Measurements from ENCODE around the gene PDE1A.
"Not testable (repeated sequence)": the region's sequence is repeated elsewhere in the genome, so short reads cannot be mapped to it uniquely, and the experiment has no call there.

PDE1A gene

DNA sequence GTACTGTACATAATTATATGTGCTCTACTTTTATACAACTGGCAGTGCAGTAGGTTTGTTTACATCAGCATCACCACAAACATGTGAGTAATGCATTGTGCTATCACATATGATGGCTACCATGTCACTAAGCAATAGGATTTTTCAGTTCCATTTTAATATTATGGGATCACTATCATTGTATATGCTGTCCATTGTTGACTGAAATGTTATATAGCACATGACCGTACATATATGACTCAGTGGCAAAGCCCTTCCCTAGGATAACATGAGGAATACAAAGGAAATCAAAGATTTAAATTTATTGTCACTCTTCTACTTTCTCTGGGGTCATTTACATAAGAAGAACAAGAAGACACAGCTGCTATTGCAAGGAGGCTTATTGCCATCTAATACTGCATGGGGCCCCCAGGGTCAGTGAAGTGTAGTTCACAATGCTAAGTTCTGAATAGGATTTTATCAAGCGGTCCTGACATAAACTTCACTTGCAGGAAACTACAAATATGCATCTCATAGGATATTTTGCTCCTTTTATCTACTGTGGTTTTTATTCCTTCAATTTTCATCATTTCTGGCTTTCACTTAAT, 21.8 kb downstream of the PDE1A start:
- no peak for DNase-seq

DNA sequence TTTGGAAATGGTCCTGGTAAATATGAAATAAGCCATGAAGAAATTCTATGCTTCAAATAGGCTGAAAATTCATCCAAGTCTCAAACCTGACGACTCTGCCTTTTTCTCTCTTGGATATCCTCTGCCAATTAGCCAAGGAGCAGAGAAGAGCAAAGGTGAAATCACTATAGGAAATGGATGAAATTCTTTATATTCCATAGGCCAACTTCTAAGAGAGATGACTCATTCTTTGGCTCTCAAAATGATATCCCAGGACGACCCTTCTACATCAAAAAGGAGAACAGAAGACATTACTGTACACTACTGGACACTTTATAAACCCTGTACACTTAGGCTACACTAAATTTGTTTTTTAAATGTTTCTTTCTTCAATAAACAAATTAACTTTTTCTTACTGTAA, 22.7 kb downstream of the PDE1A start:
- no peak for DNase-seq

DNA sequence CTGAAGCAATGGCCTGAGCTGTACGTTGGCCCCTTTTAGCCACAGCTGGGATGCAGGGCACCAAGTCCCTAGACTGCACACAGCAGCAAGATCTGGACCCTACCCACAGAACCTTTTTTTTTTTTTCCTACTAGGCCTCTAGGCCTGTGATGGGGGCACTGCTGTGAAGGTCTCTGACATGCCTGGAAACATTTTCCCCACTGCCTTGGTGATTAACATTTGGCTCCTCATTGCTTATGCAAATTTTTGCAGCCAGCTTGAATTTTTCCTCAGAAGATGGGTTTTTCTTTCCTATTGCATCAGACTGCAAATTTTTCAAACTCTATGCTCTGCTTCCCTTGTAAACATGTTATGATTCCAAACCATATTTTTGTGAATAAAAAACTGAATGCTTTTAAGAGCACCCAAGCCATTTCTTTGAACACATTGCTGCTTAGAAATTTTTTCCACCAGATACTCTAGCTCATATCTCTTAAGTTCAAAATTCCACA, 33.5 kb downstream of the PDE1A start:
- DNase-seq: no peak

DNA sequence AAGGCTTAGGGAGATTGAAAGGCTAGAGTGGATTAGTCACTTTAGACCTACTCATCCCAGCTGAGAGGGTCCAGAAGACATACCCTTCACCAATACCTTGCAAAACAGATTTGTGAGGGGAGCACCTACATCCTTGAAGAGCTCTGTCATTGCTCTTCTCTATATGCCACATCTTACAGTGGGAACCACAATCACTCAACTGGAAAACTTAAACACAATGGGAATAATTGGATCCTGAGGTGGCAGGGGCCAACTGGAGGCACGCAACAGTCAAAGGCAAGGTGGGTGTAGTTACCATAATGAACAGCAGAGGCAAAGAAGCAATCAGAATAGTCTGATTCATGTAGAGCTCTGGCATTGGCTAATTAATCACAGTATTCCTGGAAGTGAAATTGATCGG, 35.4 kb downstream of the PDE1A start:
- no peak for DNase-seq

DNA sequence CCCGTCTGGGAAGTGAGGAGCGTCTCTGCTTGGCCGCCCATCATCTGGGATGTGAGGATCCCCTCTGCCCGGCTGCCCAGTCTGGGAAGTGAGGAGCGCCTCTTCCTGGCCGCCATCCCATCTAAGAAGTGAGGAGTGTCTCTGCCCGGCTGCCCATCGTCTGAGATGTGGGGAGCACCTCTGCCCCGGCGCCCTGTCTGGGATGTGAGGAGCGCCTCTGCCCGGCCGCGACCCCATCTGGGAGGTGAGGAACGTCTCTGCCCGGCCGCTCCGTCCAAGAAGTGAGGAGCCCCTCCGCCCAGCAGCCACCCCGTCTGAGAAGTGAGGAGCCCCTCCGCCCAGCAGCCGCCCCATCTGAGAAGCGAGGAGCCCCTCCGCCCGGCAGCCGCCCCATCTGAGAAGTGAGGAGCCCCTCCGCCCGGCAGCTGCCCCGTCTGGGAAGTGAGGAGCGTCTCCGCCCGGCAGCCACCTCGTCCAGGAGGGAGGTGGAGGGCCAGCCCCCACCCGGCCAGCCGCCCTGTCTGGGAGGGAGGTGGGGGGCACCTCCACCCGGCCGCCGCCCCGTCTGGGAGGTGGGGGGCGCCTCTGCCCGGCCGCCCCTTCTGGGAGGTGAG, 40.5 kb downstream of the PDE1A start:
- DNase-seq: not testable (repeated sequence)

DNA sequence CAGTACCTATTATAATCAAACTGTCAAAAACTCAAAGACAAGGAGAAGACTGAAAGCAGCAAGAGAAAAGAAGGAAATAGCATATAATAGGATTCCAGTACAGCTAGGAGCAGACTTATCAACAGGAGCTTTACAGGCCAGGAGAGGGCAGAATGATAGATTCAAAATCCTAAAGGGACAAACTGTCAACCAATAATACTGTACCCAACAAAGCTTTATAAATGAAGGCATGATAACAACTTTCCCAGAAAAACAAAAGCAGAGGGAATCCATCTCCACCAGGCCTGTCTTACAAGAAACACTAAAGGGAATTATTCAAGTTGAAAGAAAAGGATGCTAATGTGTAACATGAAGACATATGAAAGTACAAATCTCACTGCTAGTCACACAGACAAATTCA, 42.0 kb downstream of the PDE1A start:
- DNase-seq: no peak

DNA sequence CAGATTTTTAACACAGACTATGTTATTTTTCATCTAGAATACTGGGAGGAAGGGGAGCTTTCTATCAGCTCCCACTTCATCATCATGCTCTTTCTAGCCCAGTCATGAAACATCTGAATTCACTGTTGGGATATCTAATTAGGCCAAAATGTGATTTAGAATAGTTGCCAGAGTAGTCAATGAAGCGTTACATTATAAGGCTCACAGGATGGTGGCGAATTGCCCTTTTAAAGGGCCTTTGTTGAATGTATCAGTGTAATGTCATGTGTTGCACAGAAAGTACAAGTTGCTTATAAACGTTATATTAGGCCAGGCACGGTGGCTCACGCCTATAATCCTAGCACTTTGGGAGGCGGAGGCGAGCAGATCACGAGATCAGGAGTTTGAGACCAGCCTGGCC, 45.6 kb downstream of the PDE1A start:
- no peak for DNase-seq

DNA sequence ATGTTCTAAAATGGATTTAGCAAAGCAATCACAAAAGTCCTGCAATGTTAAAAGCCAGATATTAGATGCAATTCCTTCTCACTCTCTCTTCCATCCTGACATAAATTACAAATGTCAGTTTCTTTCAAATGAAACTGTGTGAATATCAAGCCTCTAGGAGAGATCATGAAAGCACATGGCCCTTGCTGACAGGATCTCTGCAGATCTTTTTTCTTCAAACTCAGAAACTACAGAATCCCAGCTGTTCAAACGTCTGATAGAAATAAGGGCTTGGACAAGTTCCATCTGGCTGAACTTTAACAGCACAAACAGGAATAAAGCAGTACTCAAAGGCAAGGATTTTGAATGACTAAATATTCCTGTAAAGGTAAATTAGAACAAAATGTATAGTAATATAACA, 47.6 kb downstream of the PDE1A start:
- no peak for DNase-seq

DNA sequence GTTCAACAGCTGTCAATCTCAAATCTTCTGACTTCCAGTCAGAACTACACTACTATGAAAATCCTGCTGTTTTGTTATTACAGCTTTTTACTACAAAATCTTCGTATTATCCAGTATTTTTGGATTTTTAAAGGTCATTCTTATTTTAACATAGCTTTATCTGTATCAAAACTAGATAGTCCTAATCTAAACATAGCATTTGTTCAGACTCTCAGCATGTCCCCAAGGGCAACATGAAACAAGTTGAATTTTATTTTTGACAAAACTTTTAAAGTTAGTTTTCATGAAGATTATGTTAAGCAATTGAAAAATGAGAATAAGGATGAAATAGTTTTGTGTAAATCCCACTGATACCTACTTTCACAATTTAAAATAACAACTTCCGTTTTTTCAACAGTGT, 48.1 kb downstream of the PDE1A start:
- DNase-seq: no peak

DNA sequence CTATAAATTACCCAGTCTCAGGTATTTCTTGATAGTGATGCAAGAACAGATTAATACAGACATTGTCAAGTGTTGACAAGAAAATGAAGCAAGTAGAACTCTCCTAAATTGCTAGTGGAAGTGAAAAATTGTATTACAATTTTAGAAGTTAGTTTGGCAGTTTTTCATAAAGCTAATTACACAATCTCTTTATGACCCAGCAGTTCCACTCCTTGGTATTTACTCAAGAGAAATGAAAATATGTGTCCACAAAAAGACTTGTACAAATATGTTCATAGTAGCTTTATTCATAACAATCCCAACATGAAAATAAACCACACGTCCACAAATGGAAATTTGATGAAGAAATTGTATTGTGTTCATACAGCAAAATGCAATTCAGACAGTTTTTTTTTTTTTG, 49.4 kb downstream of the PDE1A start:
- no peak for DNase-seq

DNA sequence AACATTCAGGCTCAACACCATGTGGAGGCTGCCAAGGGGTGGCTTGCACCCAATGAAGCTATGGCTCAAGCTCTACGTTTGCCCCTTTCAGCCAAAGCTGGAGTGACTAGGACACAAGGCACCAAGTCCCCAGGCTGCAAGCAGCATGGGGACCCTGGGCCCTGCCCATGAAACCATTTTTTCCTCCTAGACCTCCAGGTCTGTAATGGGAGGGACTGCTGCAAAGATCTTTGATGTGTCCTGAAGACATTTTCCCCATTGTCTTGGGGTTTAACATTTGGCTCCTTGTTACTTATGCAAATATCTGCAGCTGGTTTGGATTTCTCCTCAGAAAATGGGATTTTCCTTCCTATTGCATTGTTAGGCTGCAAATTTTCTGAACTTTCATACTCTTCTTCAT, 51.0 kb downstream of the PDE1A start:
- no peak for DNase-seq

DNA sequence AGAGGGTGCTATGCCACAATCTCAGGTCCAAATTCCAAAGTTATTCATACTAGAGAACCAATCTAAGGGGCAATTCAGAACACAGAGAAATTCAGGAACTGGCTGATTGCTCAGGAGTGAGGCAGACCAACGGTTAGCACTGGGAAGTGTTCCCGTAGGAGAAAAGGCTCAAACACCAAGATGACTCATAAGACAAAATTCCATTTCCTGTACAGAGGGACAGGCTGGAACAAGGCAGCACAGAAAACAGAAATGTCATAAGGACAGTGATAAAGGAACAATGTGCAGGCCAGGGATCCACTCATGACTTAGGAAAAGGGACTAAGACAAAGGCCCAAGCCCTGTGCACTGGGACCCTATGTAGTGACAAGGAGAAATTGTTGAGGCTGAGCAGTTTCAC, 54.2 kb downstream of the PDE1A start:
- DNase-seq: no peak

DNA sequence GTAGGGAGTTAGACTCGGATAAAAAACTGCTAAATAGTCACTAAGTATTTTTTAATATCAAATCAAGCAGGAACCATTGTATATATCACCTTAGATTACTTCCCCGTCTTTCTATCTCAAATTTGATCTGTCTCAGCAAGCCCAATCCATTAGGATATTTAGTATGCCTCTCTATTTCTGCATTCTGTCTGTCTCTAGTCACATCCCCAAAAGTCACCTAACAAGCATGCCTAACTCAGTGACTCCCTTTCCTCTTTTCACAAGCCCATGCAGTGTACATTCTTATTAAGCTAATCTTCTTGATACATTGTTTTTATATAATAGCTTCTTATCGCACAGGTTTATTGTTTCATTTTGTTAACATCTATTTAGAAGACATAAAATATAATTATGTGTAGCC, 57.8 kb downstream of the PDE1A start:
- DNase-seq: no peak

DNA sequence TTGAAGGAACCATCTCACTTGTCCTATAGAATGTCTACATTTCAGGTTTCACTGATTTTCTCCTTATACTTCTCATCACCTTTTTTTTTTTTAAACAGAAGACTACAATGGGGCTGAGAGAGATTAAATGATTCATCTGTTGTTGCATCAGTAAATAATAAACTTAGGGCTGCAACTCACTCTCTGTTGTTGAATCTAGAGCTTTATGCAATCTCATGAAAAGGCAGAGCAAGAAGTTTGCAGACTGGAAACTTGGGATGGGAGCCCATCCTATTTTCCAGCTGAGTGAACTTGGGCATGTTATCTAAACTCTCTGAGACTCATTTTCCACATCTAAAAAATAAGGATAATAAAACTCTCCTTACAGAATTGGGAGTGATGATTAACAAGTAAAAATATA, 58.4 kb downstream of the PDE1A start:
- no peak for DNase-seq

DNA sequence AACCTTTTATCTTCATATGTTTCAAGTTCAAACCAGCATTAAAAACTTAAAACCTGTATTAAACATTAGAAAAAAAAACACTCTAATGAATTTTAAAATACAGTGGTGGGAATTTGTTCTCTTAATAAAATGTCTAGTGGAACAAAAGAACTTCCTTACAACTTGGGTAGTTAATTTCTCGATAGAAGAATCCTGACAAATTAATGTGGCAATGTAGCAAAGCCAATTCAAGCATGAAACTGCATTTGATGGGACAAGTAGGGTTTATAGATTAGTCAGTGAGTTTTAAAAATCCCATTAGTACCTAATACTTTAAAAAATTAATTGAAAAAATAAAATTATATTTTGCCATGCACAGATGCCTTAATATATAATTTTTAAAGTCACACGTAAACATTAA, 59.4 kb downstream of the PDE1A start:
- DNase-seq: no peak

DNA sequence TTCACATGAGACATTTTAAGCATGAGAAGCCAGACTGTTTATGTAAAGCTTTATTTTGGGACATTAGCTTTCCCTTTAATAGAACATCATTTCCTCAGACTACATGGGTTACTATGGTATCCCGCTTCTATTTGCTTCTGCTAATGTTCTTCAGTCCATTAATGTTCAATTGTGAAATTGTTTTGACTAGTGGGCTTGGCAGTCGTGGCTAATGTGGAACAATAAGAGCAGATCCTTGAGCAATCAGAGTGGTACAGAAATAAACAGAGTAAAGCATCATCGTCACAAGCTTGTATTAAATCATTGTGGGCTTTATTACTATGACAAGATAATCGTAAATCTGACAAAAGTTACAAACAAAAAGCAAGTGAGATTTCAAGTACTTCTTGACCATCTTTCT, 60.2 kb downstream of the PDE1A start:
- DNase-seq: no peak

DNA sequence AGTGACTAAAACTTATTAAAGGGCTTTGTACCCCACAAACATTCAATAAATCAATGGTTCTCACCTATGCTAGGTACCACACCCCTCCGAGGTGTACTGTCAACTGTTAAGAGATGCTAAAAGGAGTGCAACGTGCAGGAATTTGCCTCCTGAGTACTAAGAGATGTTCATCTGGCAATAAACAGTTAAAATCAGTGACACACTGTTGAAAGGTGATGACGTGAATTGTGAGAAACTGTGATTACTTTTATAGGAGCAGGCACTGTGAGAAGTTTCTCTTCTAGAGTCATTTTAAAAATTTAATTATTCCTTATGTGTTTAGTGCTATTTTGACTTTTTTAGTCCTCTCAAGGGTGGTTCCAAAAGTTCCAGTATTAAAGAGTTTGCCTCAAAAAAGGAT, 61.0 kb downstream of the PDE1A start:
- DNase-seq: no peak

DNA sequence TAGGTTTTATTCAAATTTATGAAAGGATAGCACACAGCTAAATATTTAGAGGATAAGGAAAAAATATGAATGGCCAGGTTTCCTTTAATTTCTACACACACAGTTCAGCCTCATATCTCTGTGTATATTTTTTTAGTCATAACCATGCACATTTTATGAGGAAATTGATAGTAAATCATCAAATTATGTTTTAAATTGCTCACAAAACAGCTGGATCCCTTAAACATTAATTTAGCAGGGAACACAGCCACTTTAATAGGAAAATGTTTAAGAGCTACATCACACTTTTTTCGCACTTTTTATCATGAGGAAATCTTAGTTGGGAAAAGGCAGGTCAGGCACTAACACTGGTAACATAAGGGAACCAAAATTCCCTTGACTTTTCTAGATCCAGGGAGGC, 65.4 kb downstream of the PDE1A start:
- DNase-seq: no peak

DNA sequence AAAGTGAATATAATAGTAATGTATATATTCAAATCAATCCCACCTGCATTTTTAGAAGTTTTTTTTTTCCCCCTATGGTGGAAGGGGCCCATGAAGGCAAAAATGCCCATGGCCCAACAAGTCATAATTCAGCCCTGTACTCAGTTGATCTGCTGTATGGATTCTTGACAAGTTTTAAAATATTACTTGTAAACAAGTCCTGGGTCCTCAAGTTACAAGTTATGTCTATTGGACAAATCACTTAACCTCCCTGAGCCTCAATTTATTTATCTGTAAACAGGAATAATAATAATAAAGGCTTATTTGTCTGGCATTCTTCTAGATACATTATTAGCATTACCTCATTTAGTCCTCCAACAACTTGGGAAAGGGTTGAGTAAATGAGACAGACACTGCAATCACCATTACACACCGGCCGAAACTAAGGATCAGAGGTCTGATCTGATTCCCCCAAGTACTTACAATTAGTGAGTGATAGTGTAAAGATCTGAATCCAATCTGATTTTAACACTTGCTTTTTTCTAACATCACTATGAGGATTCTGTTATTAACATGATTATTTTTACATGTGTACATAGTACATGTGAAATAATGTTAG, 66.1 kb downstream of the PDE1A start:
- DNase-seq: no peak

DNA sequence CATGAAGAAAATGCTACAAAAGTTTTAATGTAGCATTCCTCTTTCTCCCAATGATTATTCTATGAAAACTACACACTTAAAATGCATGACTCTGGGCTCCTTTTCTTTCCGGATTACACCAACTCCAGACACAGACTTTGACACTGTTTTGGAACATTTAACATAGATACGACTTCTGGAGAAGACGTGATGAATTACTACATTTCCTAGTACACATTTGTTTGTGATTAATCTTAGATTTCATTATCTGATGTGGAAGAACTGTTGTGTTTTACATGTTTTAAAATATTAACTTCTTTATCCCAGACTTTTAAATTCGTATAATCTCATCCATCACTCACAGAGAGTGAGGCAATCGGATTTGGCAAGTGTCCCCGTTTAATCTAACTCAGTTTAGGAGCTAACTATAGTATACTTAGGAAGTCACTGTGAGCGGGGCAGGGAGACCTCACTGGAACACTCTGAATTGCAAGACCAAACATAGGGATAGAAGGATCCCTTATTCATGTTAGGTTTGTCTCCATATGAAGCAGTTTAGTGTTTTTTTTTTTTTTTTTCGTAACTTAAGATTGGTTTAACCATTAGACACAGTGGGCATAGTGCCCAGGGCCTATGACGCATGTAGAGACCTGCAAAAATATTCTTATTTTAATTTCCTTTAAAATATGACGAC, 66.7 kb downstream of the PDE1A start:
- DNase-seq: no peak

DNA sequence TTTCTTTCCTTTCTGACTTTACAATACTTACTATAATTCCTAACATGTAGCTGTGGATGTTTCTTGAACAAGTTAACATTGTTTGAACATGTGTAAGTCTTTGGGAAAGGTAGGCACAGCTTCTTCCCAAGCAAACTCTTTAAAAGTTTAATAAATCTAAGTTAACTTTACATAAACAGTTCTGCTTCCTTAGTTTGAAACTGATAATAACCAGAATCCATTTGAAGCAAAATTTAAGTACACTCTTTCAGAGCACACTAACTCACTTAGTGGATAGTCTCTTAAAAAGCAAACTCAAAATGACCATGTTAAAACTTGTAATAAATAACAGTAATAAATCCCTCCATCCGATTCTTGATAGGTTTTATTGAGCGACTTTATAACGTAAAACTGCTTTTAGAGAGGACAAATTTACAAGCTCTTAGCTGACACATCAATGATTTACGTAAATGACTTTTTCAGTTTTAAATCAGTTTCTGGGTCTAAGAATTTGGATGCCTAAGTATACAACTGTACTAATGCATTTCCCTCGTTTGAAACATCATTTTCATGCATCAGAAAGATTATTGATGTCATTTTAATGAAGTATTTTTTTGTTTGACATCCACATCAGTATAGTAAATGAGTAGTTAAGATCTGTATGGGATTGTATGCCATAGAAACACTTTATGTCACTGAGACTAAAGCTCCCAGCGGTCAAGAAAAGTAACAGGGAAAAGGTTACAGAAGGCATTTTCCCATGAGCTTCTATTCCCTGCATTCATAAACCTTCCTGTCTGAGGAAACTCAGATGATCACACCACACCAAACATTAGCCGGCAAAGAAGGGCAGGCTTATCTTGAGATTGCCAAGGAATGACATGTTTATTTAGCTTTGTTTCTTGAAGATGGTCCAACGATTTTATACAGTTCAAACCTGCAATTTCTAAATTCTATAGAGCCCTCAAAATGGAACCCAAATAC, 67.5 kb downstream of the PDE1A start:
- DNase-seq: no peak

DNA sequence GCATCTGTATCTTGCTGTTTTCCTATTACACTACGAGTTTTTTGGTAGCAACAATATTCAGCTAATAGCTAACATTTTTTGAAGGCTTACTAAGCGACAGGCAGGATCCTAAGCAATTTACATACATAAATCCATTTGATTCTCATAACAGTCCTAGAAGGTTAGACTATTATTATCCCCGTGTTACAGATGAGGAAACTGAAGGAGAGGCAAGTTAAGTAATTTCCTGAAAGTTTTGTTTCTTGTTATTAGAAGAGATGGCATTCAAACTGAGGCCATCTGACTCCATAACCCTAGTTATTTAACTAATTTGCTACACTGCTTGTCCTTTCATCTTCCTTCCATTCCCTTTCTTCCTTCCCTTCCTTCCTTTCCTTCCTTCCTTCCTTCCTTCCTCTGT, 68.2 kb downstream of the PDE1A start:
- no peak for DNase-seq

DNA sequence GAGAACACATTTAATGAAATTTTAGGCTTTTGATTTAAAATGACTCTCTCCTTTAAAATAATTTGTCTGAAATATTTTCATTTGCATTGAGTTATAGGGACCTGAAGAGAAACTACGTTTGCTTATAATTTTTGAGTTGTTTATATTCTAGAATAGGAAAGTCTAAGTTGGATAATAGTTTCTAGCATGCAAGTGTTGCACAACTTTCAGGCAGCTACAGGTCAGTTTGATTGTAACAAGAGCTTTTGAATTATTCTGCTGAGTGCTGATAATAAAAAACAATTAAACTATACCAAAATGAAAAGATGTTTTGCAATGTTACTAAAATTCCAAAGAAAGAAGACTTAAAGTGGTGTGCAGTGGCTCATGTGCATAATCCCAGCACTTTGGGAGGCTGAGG, 71.0 kb downstream of the PDE1A start:
- no peak for DNase-seq

Data from KG1 (cell line).